ENCODE measurements around the gene AIMP1. TPM values are rescaled to one million over a fixed set of nuclear protein-coding genes. Genes with fewer than 3 reads are reported as not detected.

The AIMP1 gene
- total RNA-seq, 5 donors from 2014 or later (not counting 1 experiment from before 2014, with no cell fraction given): 40.9 to 62.1 (median 45.5) TPM

GRCh38 chr4:106305435-106306055 is 10.8 kb upstream of the AIMP1 start:
- WGBS (ENCODE audit: insufficient coverage): 100% methylated on average over 3 of the region's 4 CpGs
- Histone ChIP-seq H3K4me3 (ENCODE audit: control insufficient read depth in 1 of 2, extremely low read depth in 1 of 2, low read length in 1 of 2) (no peak overlapping the region), H3K9me3 (no peaks in the 10 kb centered on the region), H3K27ac (ENCODE audit: low read length) (no peak overlapping the region), H3K4me1 (ENCODE audit: control insufficient read depth in 1 of 2, extremely low read depth in 1 of 2, insufficient read depth in 2 of 2, low read length in 2 of 2) (no peaks in the 10 kb centered on the region), H3K27me3 (replicated peaks in 1 of 2; ENCODE audit: control insufficient read depth in 2 of 2, extremely low read depth in 1 of 2, insufficient read depth in 2 of 2, low read length in 1 of 2) (no peaks in the 10 kb centered on the region), H3K36me3 (ENCODE audit: control insufficient read depth in 2 of 2, extremely low read depth in 1 of 2, insufficient read depth in 1 of 2, low read length in 1 of 2) (peaks cover 0 to 11% of the 10 kb centered on the region in 2 donors)
- no peak for ATAC-seq (replicated peaks in 1 of 4)
- DNase-seq: no peak
- no peak overlapping the region for H3K27ac Mint-ChIP-seq
- CTCF ChIA-PET: interaction anchor here in 1 of 2 donors (0.7 kb wide), 1 partner anchor 8 kb away, joined by 3 read pairs; no protein-coding TSS in a partner anchor
- no peaks in the 10 kb centered on the region for H3K27me3 Mint-ChIP-seq
- peaks cover 15 to 31% (median 28%) of the 10 kb centered on the region in 3 donors for H3K4me1 Mint-ChIP-seq
- POLR2A ChIA-PET: no interaction called here
- H3K36me3 Mint-ChIP-seq: peaks cover 42% of the 10 kb centered on the region
- no peak overlapping the region for H3K4me3 Mint-ChIP-seq
- H3K9me3 Mint-ChIP-seq: no peaks in the 10 kb centered on the region

GRCh38 chr4:106306561-106306960 is 9.8 kb upstream of the AIMP1 start:
- ATAC-seq (replicated peaks in 1 of 4) (no peak), DNase-seq (no peak)
- H3K9me3 Mint-ChIP-seq: no peaks in the 10 kb centered on the region
- H3K27ac Mint-ChIP-seq: no peak overlapping the region
- no peaks in the 10 kb centered on the region for H3K27me3 ChIP-seq (replicated peaks in 1 of 2; ENCODE audit: control insufficient read depth in 2 of 2, extremely low read depth in 1 of 2, insufficient read depth in 2 of 2, low read length in 1 of 2)
- peaks cover 0 to 11% of the 10 kb centered on the region in 2 donors for H3K36me3 ChIP-seq (ENCODE audit: control insufficient read depth in 2 of 2, extremely low read depth in 1 of 2, insufficient read depth in 1 of 2, low read length in 1 of 2)
- no peaks in the 10 kb centered on the region for H3K4me1 ChIP-seq (ENCODE audit: control insufficient read depth in 1 of 2, extremely low read depth in 1 of 2, insufficient read depth in 2 of 2, low read length in 2 of 2)
- no peak overlapping the region for H3K4me3 ChIP-seq (ENCODE audit: control insufficient read depth in 1 of 2, extremely low read depth in 1 of 2, low read length in 1 of 2)
- ChIA-PET POLR2A (no interaction called here), CTCF (no interaction called here)
- peaks cover 12 to 34% (median 31%) of the 10 kb centered on the region in 3 donors for H3K4me1 Mint-ChIP-seq
- no peaks in the 10 kb centered on the region for H3K27me3 Mint-ChIP-seq
- H3K4me3 Mint-ChIP-seq: no peak overlapping the region
- H3K27ac ChIP-seq (ENCODE audit: low read length): no peak overlapping the region
- H3K9me3 ChIP-seq: no peaks in the 10 kb centered on the region
- peaks cover 39% of the 10 kb centered on the region for H3K36me3 Mint-ChIP-seq

GRCh38 chr4:106312377-106312776 is 4.0 kb upstream of the AIMP1 start:
- peak overlapping the region in 1 of 2 donors; percentile 67 for H3K27ac Mint-ChIP-seq
- no peaks in the 10 kb centered on the region for H3K9me3 ChIP-seq
- H3K36me3 Mint-ChIP-seq: peaks cover 5% of the 10 kb centered on the region
- ATAC-seq (replicated peaks in 1 of 4) (no peak), DNase-seq (no peak)
- POLR2A ChIA-PET: interaction anchor here in 1 of 2 donors (0.5 kb wide), 1 partner anchor 24 kb away, joined by 3 read pairs; no protein-coding TSS in a partner anchor
- H3K4me3 ChIP-seq (ENCODE audit: control insufficient read depth in 1 of 2, extremely low read depth in 1 of 2, low read length in 1 of 2): no peak overlapping the region
- WGBS (ENCODE audit: insufficient coverage): no CpG with 5 or more reads among the region's 1 CpG
- H3K27ac ChIP-seq (ENCODE audit: low read length): no peak overlapping the region
- H3K4me1 ChIP-seq (ENCODE audit: control insufficient read depth in 1 of 2, extremely low read depth in 1 of 2, insufficient read depth in 2 of 2, low read length in 2 of 2): peaks cover 7 to 16% of the 10 kb centered on the region in 2 experiments
- no peaks in the 10 kb centered on the region for H3K27me3 ChIP-seq (replicated peaks in 1 of 2; ENCODE audit: control insufficient read depth in 2 of 2, extremely low read depth in 1 of 2, insufficient read depth in 2 of 2, low read length in 1 of 2)
- no peak overlapping the region for H3K4me3 Mint-ChIP-seq
- no peaks in the 10 kb centered on the region for H3K9me3 Mint-ChIP-seq
- H3K4me1 Mint-ChIP-seq: peaks cover 18 to 49% (median 46%) of the 10 kb centered on the region in 3 donors
- CTCF ChIA-PET: no interaction called here
- no peaks in the 10 kb centered on the region for H3K27me3 Mint-ChIP-seq
- peaks cover 0 to 5% of the 10 kb centered on the region in 2 donors for H3K36me3 ChIP-seq (ENCODE audit: control insufficient read depth in 2 of 2, extremely low read depth in 1 of 2, insufficient read depth in 1 of 2, low read length in 1 of 2)

- DNase-seq: no peak
- ChIA-PET CTCF (interaction anchor here in 1 of 2 donors (0.6 kb wide), 1 partner anchor 8 kb away, joined by 3 read pairs; no protein-coding TSS in a partner anchor), POLR2A (interaction anchor here in 1 of 2 donors (0.5 kb wide), 1 partner anchor 25 kb away, joined by 3 read pairs; no protein-coding TSS in a partner anchor)
- H3K4me3 ChIP-seq (ENCODE audit: control insufficient read depth in 1 of 2, extremely low read depth in 1 of 2, low read length in 1 of 2): no peak overlapping the region
- H3K9me3 ChIP-seq: no peaks in the 10 kb centered on the region
- Mint-ChIP-seq H3K9me3 (no peaks in the 10 kb centered on the region), H3K4me1 (peaks cover 18 to 49% (median 46%) of the 10 kb centered on the region in 3 donors), H3K36me3 (peaks cover 5% of the 10 kb centered on the region), H3K4me3 (no peak overlapping the region), H3K27ac (peak overlapping the region; percentile 17 to 82), H3K27me3 (no peaks in the 10 kb centered on the region)
- WGBS (ENCODE audit: insufficient coverage): no CpG with 5 or more reads among the region's 3 CpGs
- no peak overlapping the region for H3K27ac ChIP-seq (ENCODE audit: low read length)
- peaks cover 7 to 23% of the 10 kb centered on the region in 2 experiments for H3K4me1 ChIP-seq (ENCODE audit: control insufficient read depth in 1 of 2, extremely low read depth in 1 of 2, insufficient read depth in 2 of 2, low read length in 2 of 2)
- H3K27me3 ChIP-seq (replicated peaks in 1 of 2; ENCODE audit: control insufficient read depth in 2 of 2, extremely low read depth in 1 of 2, insufficient read depth in 2 of 2, low read length in 1 of 2): no peaks in the 10 kb centered on the region
- H3K36me3 ChIP-seq (ENCODE audit: control insufficient read depth in 2 of 2, extremely low read depth in 1 of 2, insufficient read depth in 1 of 2, low read length in 1 of 2): peaks cover 0 to 5% of the 10 kb centered on the region in 2 donors
- no peak for ATAC-seq (replicated peaks in 1 of 4)
Observed at GRCh38 chr4:106312997-106313522, 3.3 kb upstream of the AIMP1 start.

GRCh38 chr4:106314960-106315359 is 1.4 kb upstream of the AIMP1 start:
- H3K36me3 ChIP-seq (ENCODE audit: control insufficient read depth in 2 of 2, extremely low read depth in 1 of 2, insufficient read depth in 1 of 2, low read length in 1 of 2): no peaks in the 10 kb centered on the region
- no peak overlapping the region for H3K4me3 Mint-ChIP-seq
- ChIA-PET CTCF (interaction anchor here in 1 of 2 donors (1.8 kb wide), 1 partner anchor 13 kb away, joined by 12 read pairs; no protein-coding TSS in a partner anchor), POLR2A (interaction anchor here in 1 of 2 donors (1.4 kb wide), 1 partner anchor 13 kb away, joined by 5 read pairs; no protein-coding TSS in a partner anchor)
- H3K4me1 ChIP-seq (ENCODE audit: control insufficient read depth in 1 of 2, extremely low read depth in 1 of 2, insufficient read depth in 2 of 2, low read length in 2 of 2): peaks cover 7 to 28% of the 10 kb centered on the region in 2 experiments
- peak overlapping the region in 1 of 2 donors; percentile 79 for H3K4me3 ChIP-seq (ENCODE audit: control insufficient read depth in 1 of 2, extremely low read depth in 1 of 2, low read length in 1 of 2)
- peak in 1 of 35 experiments; percentile 12 for DNase-seq
- no peaks in the 10 kb centered on the region for H3K9me3 Mint-ChIP-seq
- no peaks in the 10 kb centered on the region for H3K27me3 Mint-ChIP-seq
- no peaks in the 10 kb centered on the region for H3K27me3 ChIP-seq (replicated peaks in 1 of 2; ENCODE audit: control insufficient read depth in 2 of 2, extremely low read depth in 1 of 2, insufficient read depth in 2 of 2, low read length in 1 of 2)
- 100% methylated on average over 1 of the region's 6 CpGs for WGBS (ENCODE audit: insufficient coverage)
- peak overlapping the region; percentile 94 for H3K27ac ChIP-seq (ENCODE audit: low read length)
- no peak overlapping the region for H3K27ac Mint-ChIP-seq
- no peaks in the 10 kb centered on the region for H3K9me3 ChIP-seq
- no peaks in the 10 kb centered on the region for H3K36me3 Mint-ChIP-seq
- H3K4me1 Mint-ChIP-seq: peaks cover 18 to 51% (median 47%) of the 10 kb centered on the region in 3 donors
- ATAC-seq (replicated peaks in 1 of 4): no peak

GRCh38 chr4:106315476-106315967 is 828 bp upstream of the AIMP1 start:
- POLR2A ChIA-PET: interaction anchor here (0.5 to 1.4 kb wide), 2 partner anchors 12 to 634 kb away, joined by 5 read pairs; no protein-coding TSS in a partner anchor
- Histone ChIP-seq H3K9me3 (no peaks in the 10 kb centered on the region), H3K4me1 (ENCODE audit: control insufficient read depth in 1 of 2, extremely low read depth in 1 of 2, insufficient read depth in 2 of 2, low read length in 2 of 2) (peaks cover 7 to 28% of the 10 kb centered on the region in 2 experiments), H3K4me3 (ENCODE audit: control insufficient read depth in 1 of 2, extremely low read depth in 1 of 2, low read length in 1 of 2) (peak overlapping the region; percentile 79 to 93), H3K27ac (ENCODE audit: low read length) (peak overlapping the region; percentile 94), H3K27me3 (replicated peaks in 1 of 2; ENCODE audit: control insufficient read depth in 2 of 2, extremely low read depth in 1 of 2, insufficient read depth in 2 of 2, low read length in 1 of 2) (no peaks in the 10 kb centered on the region), H3K36me3 (ENCODE audit: control insufficient read depth in 2 of 2, extremely low read depth in 1 of 2, insufficient read depth in 1 of 2, low read length in 1 of 2) (peaks cover 0 to 3% of the 10 kb centered on the region in 2 donors)
- Mint-ChIP-seq H3K27me3 (no peaks in the 10 kb centered on the region), H3K27ac (no peak overlapping the region), H3K4me1 (peaks cover 18 to 52% (median 47%) of the 10 kb centered on the region in 3 donors), H3K36me3 (peaks cover 5% of the 10 kb centered on the region), H3K4me3 (no peak overlapping the region), H3K9me3 (peaks cover 0 to 3% (median 0%) of the 10 kb centered on the region in 3 donors)
- WGBS (ENCODE audit: insufficient coverage): 1% methylated on average over 10 of the region's 13 CpGs
- ATAC-seq (replicated peaks in 1 of 4): peak; percentile 20 to 31 (median 24)
- peak in 11 of 35 experiments; percentile 1 to 60 (median 11) for DNase-seq
- CTCF ChIA-PET: interaction anchor here in 1 of 2 donors (0.6 to 1.8 kb wide), 3 partner anchors 12 to 842 kb away, joined by 3 to 12 read pairs (median 3); partner anchors contain the start of gene PPA2

All from T-cell (primary cell).